GM19240 (cell line): ENCODE data around the gene SFTPA1.
"Not testable (repeated sequence)": the region's sequence is repeated elsewhere in the genome, so short reads cannot be mapped to it uniquely, and the experiment has no call there.

Source experiments
- DNase-seq: peaks from one replicate; pipeline ENCODE4 v3.0.0; 2011; ENCODE audit warnings: low spot score; ENCODE audit not compliant: insufficient read length

The SFTPA1 gene

DNA sequence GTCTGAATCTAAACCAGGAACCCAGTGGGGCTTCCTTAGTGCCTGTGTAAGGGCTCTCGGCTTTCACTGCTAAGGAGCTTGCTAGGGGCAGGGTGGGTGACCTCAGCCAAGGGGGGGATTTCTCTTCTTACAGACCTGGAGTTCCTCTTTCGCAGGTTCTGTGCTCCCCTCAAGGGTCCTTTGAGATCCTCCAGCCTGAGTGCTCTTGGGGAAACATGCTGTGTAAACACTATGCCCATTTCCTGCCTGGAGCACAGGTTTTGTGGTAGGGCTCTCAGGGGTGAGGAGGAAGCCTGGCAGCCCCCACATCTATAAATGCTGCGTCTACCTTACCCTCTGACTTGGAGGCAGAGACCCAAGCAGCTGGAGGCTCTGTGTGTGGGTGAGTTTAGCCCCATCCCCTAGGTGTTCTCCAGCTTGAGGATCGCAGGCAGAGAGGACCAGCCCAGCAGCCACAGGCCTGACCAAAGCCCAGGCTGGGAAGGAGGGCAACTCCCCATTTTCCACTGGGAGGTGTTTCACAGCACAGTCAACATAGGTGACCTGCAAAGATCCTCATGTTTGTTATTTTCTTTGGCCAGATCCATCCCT lies at the start of gene SFTPA1:
SFTPA1 (plus strand) TSS at position 339 of the 591 bp plus-strand sequence. CDS start 887 bp downstream, outside the sequence.
- no peak for DNase-seq

- no peak for DNase-seq
Measured at GRCh38 chr10:79561257-79561656, 49.5 kb upstream of the SFTPA1 start.

- peak; percentile 27 for DNase-seq
Measured at GRCh38 chr10:79562135-79562756, 48.5 kb upstream of the SFTPA1 start.

- no peak for DNase-seq
Measured at GRCh38 chr10:79563426-79563825, 47.3 kb upstream of the SFTPA1 start.

DNA sequence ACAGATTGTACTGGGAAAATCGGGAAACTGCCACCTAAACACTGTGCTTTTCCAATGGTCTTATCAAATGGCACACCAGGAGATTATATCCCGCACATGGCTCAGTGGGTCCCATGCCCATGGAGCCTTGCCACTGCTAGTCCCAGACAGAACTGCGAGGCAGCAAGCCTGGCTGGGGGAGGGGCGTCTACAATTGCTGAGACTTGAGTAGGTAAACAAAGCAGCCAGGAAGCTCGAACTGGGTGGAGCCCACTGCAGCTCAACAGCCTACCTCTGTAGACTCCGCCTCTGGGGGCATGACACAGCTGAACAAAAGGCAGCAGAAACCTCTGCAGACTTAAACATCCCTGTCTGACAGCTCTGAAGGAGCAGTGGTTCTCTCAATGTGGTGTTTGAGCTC lies 40.1 kb upstream of the SFTPA1 start:
- not testable (repeated sequence) for DNase-seq

DNA sequence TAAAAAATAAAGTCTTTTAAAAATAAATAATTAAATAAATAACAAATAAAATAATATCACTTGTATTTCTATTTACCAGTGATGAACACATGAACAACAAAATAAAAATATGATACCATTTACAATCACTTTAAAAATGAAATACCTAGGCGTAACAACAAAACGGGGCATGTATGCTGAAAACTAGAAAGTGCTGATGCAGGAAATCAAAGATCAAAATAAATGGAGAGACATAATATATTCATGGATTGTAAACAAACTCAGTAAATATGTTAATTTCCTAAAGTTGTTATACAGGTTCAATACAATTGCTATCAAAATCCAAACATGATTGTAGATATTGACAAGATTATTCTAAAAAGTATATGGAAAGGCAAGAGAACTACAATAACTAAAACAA lies 31.4 kb upstream of the SFTPA1 start:
- DNase-seq = no peak

- DNase-seq = no peak
Measured at GRCh38 chr10:79581044-79581443, 29.7 kb upstream of the SFTPA1 start.

DNA sequence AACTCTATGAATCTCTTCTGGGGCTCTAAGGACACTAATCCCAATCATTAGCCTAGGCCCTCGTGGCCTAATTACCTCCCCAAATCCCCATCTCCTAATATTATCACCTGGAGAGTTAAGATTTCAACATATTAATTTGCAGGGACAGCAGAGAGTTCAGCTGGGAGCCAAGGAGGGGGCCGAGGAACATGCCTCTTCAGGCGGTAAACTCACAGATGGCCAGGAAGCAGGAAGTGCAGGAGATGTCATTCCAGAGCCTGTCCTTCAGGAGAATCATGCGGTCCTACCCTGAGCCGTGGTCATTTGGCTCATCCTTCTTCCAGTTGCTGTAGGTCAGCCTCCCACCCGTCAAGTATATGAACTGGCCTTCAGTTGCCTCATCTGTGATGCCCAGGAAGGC lies 28.6 kb upstream of the SFTPA1 start:
- DNase-seq = no peak

DNA sequence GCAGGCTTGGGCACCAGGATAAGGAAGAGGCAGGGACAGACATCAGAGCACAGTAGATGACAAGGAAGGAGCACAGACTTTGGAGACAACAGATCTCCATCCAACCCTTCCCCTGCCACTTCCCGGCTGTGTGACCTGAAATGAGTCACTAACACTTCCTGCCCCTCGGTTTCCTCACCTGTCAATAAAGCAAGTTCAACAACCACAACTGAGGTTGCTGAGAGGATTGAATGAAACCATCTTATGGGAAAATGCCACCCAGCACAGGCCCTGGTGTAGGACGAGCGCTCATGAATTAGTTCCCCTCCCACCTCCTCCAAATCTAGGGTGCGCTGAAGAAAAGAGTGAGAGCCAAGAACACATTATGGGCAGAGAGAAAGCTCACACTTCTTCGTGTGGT lies 27.8 kb upstream of the SFTPA1 start:
- DNase-seq = not testable (repeated sequence)

GRCh38 chr10:79583488-79584024 lies 27.2 kb upstream of the SFTPA1 start:
- no peak for DNase-seq

GRCh38 chr10:79585870-79586527 lies 24.7 kb upstream of the SFTPA1 start:
- no peak for DNase-seq

GRCh38 chr10:79586933-79587332 lies 23.8 kb upstream of the SFTPA1 start:
- no peak for DNase-seq

- no peak for DNase-seq
Measured at GRCh38 chr10:79588800-79589199, 21.9 kb upstream of the SFTPA1 start.

DNA sequence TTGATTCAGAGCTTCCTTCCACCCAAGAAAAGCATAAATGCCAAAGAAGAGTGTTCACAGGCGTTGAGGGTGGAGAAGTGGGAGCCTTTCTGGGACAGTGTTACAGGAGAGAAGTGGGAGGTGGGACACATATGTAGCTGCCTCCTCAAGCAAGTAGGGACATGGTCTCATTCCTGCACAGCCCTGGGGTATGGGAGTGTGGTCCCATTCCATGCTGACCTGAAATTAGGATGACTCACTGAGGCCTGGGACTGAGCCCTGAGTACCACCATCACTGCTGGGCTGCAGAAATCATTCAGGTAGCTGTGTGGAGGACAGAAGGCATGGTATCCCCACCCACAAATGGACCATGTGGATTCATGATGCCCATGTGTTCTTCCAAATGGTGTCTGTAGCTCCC lies 17.4 kb upstream of the SFTPA1 start:
- no peak for DNase-seq

GRCh38 chr10:79594565-79594964 lies 16.2 kb upstream of the SFTPA1 start:
- not testable (repeated sequence) for DNase-seq

DNA sequence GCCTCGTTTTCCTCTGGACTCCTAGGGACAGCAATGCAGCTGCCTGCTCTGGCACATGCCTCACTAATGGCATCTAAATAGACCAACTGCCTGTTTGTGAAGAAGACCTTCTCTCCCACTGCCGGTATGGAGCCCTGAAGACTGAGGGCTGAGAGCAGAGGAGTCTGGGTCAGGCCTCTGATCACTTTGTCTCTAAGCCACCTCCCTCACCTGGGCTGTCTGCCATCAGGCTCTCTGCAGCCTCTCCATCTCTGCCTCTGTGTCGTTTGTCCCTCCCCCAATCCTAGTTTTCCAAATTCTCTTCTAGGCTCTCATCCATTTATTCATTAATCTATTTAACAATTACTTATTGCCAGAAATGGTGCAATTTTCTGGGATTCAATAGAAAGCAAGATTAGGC lies 15.2 kb upstream of the SFTPA1 start:
- no peak for DNase-seq

GRCh38 chr10:79599644-79600043 lies 11.1 kb upstream of the SFTPA1 start:
- DNase-seq = not testable (repeated sequence)

DNA sequence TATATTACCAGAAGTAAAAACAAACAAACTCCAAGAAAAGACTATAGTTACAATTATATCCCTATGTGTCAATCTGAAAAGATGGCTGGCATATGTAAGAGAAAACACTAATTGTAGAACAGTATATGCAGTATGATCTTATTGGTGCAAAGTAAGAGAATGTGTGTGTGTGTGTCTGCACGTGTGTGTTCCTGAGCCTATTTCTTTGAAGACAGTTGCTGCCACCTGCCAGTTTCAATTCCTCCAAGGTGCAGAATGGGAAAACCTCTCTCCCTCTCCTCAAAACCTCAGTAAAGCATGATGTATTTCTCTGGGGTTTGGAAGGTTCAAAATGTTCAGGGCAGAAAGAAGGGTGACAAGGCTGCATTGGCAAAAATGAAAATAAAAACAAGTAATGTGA lies 8.8 kb upstream of the SFTPA1 start:
- DNase-seq = no peak

DNA sequence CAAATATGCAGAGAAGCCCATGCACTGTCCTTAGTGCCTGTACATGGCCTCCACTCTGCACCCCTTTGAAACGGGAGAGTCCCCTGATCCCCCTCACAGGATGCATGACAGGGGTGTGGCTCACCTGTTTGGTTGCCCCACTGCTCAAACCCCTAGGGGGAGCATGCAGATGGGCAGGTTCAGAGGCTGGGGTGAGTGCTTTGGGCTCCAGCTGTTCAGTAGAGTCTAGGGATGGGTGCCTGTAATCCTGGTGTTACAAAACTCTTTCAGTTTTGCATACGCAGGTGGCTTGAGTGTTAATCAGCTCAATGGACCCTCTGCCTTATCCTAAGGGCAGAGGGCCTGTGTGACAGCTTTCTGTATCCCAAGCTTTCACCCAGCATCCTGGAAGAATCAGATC lies 7.8 kb upstream of the SFTPA1 start:
- no peak for DNase-seq

- no peak for DNase-seq
Measured at GRCh38 chr10:79604294-79604693, 6.4 kb upstream of the SFTPA1 start.

- no peak for DNase-seq
Measured at GRCh38 chr10:79605308-79605707, 5.4 kb upstream of the SFTPA1 start.

- peak; percentile 11 for DNase-seq
Measured at GRCh38 chr10:79608505-79609375, 2.0 kb upstream of the SFTPA1 start.
